Epithelial cell of esophagus (primary cell): ENCODE data around the gene SMIM41.

Experiments used
- DNase-seq: peaks from one replicate; pipeline ENCODE4 v3.0.0; 2010; ENCODE audit warnings: low read depth
- H3K4me3 ChIP-seq: 2 replicates; pipeline ENCODE4 v1.5.1; 2011; ENCODE audit warnings: mild to moderate bottlenecking, low read length, control low read depth
- CTCF ChIP-seq: IDR thresholded peaks from 2 replicates; pipeline ENCODE4 v1.5.1; 2011; ENCODE audit warnings: low read depth, mild to moderate bottlenecking, low read length, control low read depth, inconsistent platforms; ENCODE audit not compliant: insufficient read depth; ENCODE audit errors: missing control alignments

SMIM41 gene

GRCh38 chr12:52054833-52055730 is 24.4 kb upstream of the SMIM41 start:
- no peak for TF ChIP-seq CTCF
- no peak for DNase-seq
- H3K4me3 ChIP-seq, result no peak overlapping the region

- no peak for TF ChIP-seq CTCF
- no peak for DNase-seq
- no peak overlapping the region for H3K4me3 ChIP-seq
These were observed 23.5 kb upstream of the SMIM41 start for GRCh38 chr12:52055731-52056711.

- H3K4me3 ChIP-seq, result no peak overlapping the region
- TF ChIP-seq CTCF, result no peak
- no peak for DNase-seq
These were observed 22.5 kb upstream of the SMIM41 start for GRCh38 chr12:52056801-52057637.

- TF ChIP-seq CTCF, result no peak
- no peak overlapping the region for H3K4me3 ChIP-seq
- DNase-seq, result no peak
These were observed 21.6 kb upstream of the SMIM41 start for GRCh38 chr12:52057638-52058576.

- no peak for TF ChIP-seq CTCF
- no peak overlapping the region for H3K4me3 ChIP-seq
- DNase-seq, result no peak
These were observed 20.7 kb upstream of the SMIM41 start for GRCh38 chr12:52058631-52059361.
